Lower leg skin (tissue), 4 donors: ENCODE data around the gene GCC1. TPM values are rescaled to one million over a fixed set of nuclear protein-coding genes. Genes with fewer than 3 reads are reported as not detected.
"Not testable (repeated sequence)": the region's sequence is repeated elsewhere in the genome, so short reads cannot be mapped to it uniquely, and the experiment has no call there.

Source experiments
- DNase-seq, 2 donors: peaks; one replicate each; pipeline ENCODE4 v3.0.0-alpha.2; 2019; ENCODE audit warnings: low spot score in 2 of 2
- H3K4me3 ChIP-seq: fragments of 200-600 bp; sonication (generic); 2 replicates; pipeline ENCODE4 v1.5.1; 2017; ENCODE audit warnings: mild to moderate bottlenecking, low read depth; ENCODE audit not compliant: poor library complexity, severe bottlenecking
- POLR2A ChIP-seq, 2 donors: fragments of 450-650 bp; IDR thresholded peaks; one replicate each; pipeline ENCODE4 v1.6.1; 2016 to 2017; ENCODE audit warnings: antibody characterized with exemption in 2 of 2, mild to moderate bottlenecking in 1 of 2, moderate library complexity in 1 of 2
- WGBS, 2 donors: methylation state at CpG; one replicate each; pipeline ENCODE4 v1.1.5; 2018; 5-methylcytosine and 5-hydroxymethylcytosine counted together
- intact Hi-C: fragments of 100-400 bp; cut with DNase I; formaldehyde crosslinking; loops from one replicate; pipeline ENCODE4 v1.15.0; 2023; ENCODE audit warnings: low total_unique reads
- total RNA-seq, 4 donors: library from RNA; depleted of rRNA; stranded (reverse); fragments of >200 nt; gene quantifications; one replicate each; pipeline ENCODE4 v1.1.0, GENCODE V29; 2016
- TF ChIP-seq, protein P1 (sequence below), 3 donors: fragments of 450-650 bp; IDR thresholded peaks; one replicate each; pipeline ENCODE4 v1.5.1; 2016; ENCODE audit warnings: antibody characterized with exemption in 3 of 3, mild to moderate bottlenecking in 3 of 3, moderate library complexity in 2 of 3

The GCC1 gene
- total RNA-seq, 4 donors from 2014 or later: 20.2 to 27.2 (median 22.1) TPM

DNA sequence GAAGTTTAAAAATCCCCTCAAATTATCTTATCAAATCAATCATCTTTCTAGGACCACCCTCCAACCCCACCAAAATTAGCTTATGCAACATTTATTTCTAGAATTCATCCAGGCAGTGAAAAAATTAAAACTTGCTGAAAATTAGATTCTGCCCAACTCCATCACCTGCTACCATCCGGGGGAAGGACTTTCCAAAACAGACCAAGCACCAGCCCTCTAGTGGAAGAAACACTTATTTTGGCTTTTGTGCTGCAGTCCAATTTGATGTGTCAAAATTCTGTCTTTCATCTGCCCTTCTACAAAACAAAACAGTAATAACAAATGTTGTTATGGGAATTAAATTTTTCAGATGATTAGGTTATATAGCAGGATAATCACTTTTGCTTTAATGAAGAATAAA, 35.1 kb downstream of the GCC1 start:
- 30 to 46% methylated on average over 1 of the region's 1 CpG for WGBS, 2 donors
- intact Hi-C loops: no loop called here
- no peak overlapping the region for H3K4me3 ChIP-seq
- DNase-seq: no peak
- TF ChIP-seq, protein P1, sequence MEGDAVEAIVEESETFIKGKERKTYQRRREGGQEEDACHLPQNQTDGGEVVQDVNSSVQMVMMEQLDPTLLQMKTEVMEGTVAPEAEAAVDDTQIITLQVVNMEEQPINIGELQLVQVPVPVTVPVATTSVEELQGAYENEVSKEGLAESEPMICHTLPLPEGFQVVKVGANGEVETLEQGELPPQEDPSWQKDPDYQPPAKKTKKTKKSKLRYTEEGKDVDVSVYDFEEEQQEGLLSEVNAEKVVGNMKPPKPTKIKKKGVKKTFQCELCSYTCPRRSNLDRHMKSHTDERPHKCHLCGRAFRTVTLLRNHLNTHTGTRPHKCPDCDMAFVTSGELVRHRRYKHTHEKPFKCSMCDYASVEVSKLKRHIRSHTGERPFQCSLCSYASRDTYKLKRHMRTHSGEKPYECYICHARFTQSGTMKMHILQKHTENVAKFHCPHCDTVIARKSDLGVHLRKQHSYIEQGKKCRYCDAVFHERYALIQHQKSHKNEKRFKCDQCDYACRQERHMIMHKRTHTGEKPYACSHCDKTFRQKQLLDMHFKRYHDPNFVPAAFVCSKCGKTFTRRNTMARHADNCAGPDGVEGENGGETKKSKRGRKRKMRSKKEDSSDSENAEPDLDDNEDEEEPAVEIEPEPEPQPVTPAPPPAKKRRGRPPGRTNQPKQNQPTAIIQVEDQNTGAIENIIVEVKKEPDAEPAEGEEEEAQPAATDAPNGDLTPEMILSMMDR (IDR thresholded peaks at IDR 0.05): no peak
- TF ChIP-seq POLR2A (IDR thresholded peaks at IDR 0.05): no peak

DNA sequence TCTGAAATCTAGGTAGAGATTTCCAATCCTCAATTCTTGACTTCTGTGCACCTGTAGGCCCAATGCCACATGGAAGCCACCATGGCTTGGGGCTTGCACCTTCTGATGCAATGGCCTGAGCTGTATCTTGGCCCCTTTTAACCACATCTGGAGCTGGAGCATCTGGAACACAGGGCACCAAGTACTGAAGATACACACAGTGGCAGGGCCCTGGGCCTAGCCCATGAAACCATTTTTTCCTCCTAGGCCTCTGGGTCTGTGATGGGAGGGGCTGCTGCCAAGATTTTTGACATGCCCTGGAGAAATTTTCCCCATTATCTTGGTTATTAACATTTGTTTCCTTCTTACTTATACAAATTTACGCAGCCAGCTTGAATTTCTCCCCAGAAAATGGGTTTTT, 39.1 kb downstream of the GCC1 start:
- no peak for DNase-seq
- 83 to 100% methylated on average over 1 of the region's 1 CpG for WGBS, 2 donors
- intact Hi-C loops: no loop called here
- no peak overlapping the region for H3K4me3 ChIP-seq
- TF ChIP-seq POLR2A (IDR thresholded peaks at IDR 0.05): no peak
- TF ChIP-seq, protein P1 (IDR thresholded peaks at IDR 0.05): no peak

DNA sequence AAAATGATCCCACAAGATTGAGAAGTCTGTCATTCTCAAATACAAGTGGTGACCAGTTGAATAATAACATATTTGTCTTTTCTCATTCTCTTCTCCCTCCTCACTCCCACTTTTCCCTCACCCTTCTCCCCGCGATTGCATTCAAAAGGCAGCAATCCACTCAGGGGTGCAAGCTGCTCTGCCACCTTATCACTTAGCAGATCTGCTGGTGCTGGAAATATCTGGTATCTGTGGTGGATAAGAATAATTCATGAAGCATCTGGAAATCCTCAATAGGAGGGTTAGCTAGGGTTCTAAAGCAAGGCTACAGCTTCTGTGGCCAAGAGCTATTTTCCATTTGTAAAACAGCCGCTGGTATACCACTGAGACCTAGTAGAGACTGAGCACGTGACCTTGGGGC, 43.8 kb downstream of the GCC1 start:
- DNase-seq: no peak
- no peak for TF ChIP-seq POLR2A (IDR thresholded peaks at IDR 0.05)
- TF ChIP-seq, protein P1 (IDR thresholded peaks at IDR 0.05): no peak
- WGBS, 2 donors: 74 to 84% methylated on average over 4 of the region's 4 CpGs
- intact Hi-C loops: no loop called here
- H3K4me3 ChIP-seq: no peak overlapping the region

DNA sequence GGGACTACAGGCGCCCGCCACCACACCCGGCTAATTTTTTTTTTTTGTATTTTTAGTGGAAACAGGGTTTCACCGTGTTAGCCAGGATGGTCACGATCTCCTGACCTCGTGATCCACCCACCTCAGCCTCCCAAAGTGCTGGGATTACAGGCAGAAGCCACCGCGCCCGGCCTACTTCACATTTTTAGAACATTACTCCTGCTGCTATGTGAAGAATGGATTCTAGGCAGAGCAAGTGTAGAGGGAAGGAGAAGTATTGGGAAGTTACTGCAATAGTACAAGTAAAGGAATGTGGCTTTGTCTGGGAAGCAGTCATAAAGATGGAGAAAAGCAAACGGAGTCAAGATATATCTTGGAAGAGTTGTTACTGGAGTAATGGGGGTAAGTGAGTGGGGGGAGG, 44.9 kb downstream of the GCC1 start:
- 91 to 93% methylated on average over 10 of the region's 10 CpGs for WGBS, 2 donors
- H3K4me3 ChIP-seq, DNase-seq, intact Hi-C loops: not testable (repeated sequence)

DNA sequence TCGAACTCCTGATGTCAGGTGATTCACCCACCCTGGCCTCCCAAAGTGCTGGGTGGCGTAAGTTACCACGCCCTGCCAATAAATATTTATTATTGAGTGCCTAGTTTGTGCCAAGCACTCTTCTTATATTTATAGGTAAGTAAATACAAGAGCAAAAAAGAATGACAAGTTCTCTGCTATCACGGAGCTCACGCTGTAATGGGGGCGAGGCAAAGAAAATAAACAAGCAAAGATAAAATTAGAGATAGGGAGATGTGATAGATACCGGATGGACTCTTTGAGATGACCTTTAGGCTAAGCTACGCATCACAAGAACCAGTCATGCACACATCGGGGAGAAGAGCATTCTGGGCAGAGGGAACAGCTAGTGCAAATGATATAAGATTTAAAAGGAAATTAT, 46.3 kb downstream of the GCC1 start:
- no peak for TF ChIP-seq POLR2A (IDR thresholded peaks at IDR 0.05)
- TF ChIP-seq, protein P1 (IDR thresholded peaks at IDR 0.05): no peak
- H3K4me3 ChIP-seq: no peak overlapping the region
- no peak for DNase-seq
- intact Hi-C loops: no loop called here
- 86 to 93% methylated on average over 9 of the region's 9 CpGs for WGBS, 2 donors

DNA sequence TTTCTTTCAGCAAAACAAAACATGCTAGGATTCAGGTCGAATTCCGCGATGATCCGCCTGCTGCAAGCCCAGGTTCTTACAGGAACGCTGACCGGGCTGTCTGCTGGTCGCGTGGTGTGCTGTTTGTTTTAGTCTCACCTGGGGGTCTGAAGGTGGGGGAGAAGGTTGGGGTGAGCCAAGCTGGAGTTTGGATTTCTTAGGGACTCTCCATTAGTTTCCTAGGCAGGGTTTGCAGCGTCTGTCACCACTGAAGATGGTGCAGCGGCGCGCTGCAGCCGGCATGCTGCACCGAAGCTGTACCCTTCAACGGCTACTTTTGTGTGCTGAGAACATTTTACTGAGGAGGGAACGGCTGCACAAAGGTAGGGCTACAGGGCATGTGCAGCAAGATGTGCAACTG, 48.7 kb downstream of the GCC1 start:
- DNase-seq: no peak
- TF ChIP-seq POLR2A (IDR thresholded peaks at IDR 0.05): no peak
- TF ChIP-seq, protein P1 (IDR thresholded peaks at IDR 0.05): no peak
- intact Hi-C loops: no loop called here
- H3K4me3 ChIP-seq: no peak overlapping the region
- 9% methylated on average over 16 of the region's 16 CpGs for WGBS, 2 donors
